ENCODE measurements around the gene FSD2. TPM values are rescaled to one million over a fixed set of nuclear protein-coding genes. Genes with fewer than 3 reads are reported as not detected.

FSD2 gene
- total and polyA plus RNA-seq, 2 of the 8 experiments (the other 6 are each of a cell fraction or from before 2014, with no cell fraction given) = 0.02 TPM; not detected in 1

DNA sequence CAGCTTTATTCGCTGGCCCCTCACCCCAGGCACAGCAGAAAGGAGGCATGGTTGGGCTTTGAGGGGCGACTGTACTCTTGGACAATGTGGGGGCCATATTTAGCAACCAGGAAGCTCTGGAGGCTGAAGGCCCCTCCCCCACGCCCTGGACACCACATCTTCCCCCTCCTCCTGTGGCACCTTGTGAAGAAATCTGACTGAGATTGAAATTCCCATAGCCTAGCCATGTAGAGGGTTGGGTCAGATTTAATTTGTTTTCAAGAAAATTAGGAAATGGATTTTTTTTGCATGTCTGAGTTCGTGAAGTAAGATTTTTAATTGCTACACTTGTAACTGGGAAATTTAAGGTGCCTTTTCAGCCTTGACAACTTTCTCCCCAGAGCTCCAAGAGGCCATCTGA, 24.5 kb downstream of the FSD2 start:
- H3K23me2 ChIP-seq (ENCODE audit: low read depth, low read length) = 0 out of 2 replicates have a peak, but pooled peaks cover 2% of the 10 kb centered on the region
- H4K8ac ChIP-seq (ENCODE audit: extremely low read depth, insufficient read depth, low read length) = no peak overlapping the region
- no peaks in the 10 kb centered on the region for H3K79me1 ChIP-seq (ENCODE audit: low read depth, low read length)
- POLR2A ChIA-PET (ENCODE audit: partially characterized antibody) = no interaction called here
- no peak overlapping the region for H3K4ac ChIP-seq (replicated peaks; ENCODE audit: insufficient read length, low read depth, low read length)
- no peaks in the 10 kb centered on the region for H3K79me2 ChIP-seq (ENCODE audit: control insufficient read depth in 1 of 2, insufficient read depth in 2 of 2, low read length in 2 of 2)
- no peak overlapping the region for H4K91ac ChIP-seq (replicated peaks; ENCODE audit: insufficient read length, low read length)
- H3K4me3 ChIP-seq (ENCODE audit: extremely low read depth in 1 of 4, insufficient read depth in 2 of 4, low read depth in 3 of 4, low read length in 4 of 4) = no peak overlapping the region
- H4K20me1 ChIP-seq (replicated peaks in 1 of 2; ENCODE audit: control insufficient read depth in 1 of 2, insufficient read depth in 2 of 2, low read length in 2 of 2) = no peaks in the 10 kb centered on the region
- no peak overlapping the region for H2AFZ ChIP-seq (ENCODE audit: low read length)
- no peak overlapping the region for H2AK5ac ChIP-seq (ENCODE audit: low read depth, low read length)
- H3K23ac ChIP-seq (ENCODE audit: insufficient read length) = no peak overlapping the region
- H2BK20ac ChIP-seq (ENCODE audit: low read length) = no peak overlapping the region
- no peaks in the 10 kb centered on the region for H3K27me3 ChIP-seq (replicated peaks in 1 of 4; ENCODE audit: control insufficient read depth in 3 of 4, extremely low read depth in 1 of 4, insufficient read depth in 3 of 4, low read length in 3 of 4)
- no peak overlapping the region for H4K5ac ChIP-seq (ENCODE audit: insufficient read length, low read depth, low read length)
- FAIRE-seq (no peak), DNase-seq (ENCODE audit: low read depth in 1 of 2, low spot score in 2 of 2) (no peak)
- no peak overlapping the region for H3K4me2 ChIP-seq (ENCODE audit: insufficient read depth in 1 of 2, low read depth in 2 of 2, low read length in 2 of 2)
- 83% methylated on average over 4 of the region's 4 CpGs; no CpG with 5 or more reads in 1 of the 2 experiments for WGBS, 2 experiments (ENCODE audit: extremely low coverage in 1 of 2, insufficient coverage in 1 of 2, insufficient read length in 1 of 2, insufficient replicate concordance in 2 of 2, low coverage in 1 of 2, low lambda C conversion rate in 2 of 2, missing lambda C conversion rate in 1 of 2)
- H2BK120ac ChIP-seq (replicated peaks; ENCODE audit: low read depth, low read length) = no peak overlapping the region
- H3K36me3 ChIP-seq (ENCODE audit: control insufficient read depth in 2 of 4, insufficient read depth in 4 of 4, low read length in 3 of 4) = no peaks in the 10 kb centered on the region
- H2BK5ac ChIP-seq (ENCODE audit: low read depth, low read length) = no peak overlapping the region
- no peak overlapping the region for H2BK15ac ChIP-seq (ENCODE audit: low read length)
- H3K9me3 ChIP-seq (ENCODE audit: insufficient read depth in 2 of 2, low read depth in 1 of 2, low read length in 1 of 2) = no peaks in the 10 kb centered on the region
- H3K56ac ChIP-seq (replicated peaks; ENCODE audit: insufficient read length, low read depth, low read length) = no peak overlapping the region
- H3K27ac ChIP-seq (ENCODE audit: low read depth, low read length) = no peak overlapping the region
- no peak overlapping the region for H2BK12ac ChIP-seq (ENCODE audit: low read depth, low read length)
- H3K14ac ChIP-seq (ENCODE audit: insufficient read length) = no peak overlapping the region
- CTCF ChIA-PET (ENCODE audit: partially characterized antibody) = interaction anchor here (1.1 to 1.5 kb wide), 2 partner anchors 251 to 254 kb away, joined by 3 read pairs; no protein-coding TSS in a partner anchor
- no peak overlapping the region for H3K18ac ChIP-seq (ENCODE audit: extremely low read depth, low read length)
- no peaks in the 10 kb centered on the region for H3K4me1 ChIP-seq (replicated peaks in 1 of 4; ENCODE audit: control insufficient read depth in 3 of 4, insufficient read depth in 4 of 4, low read length in 3 of 4)
- H3K9ac ChIP-seq (replicated peaks in 1 of 4; ENCODE audit: extremely low read depth in 1 of 4, low read depth in 3 of 4, low read length in 3 of 4) = no peak overlapping the region
- TF ChIP-seq CTBP2 (IDR thresholded peaks at IDR 0.05; ENCODE audit: borderline replicate concordance, insufficient read depth, insufficient read length, low read length) = no peak
- TF ChIP-seq NANOG (IDR thresholded peaks at IDR 0.05; ENCODE audit: insufficient read depth, low read depth, low read length, poor library complexity, severe bottlenecking) = no peak
- TF ChIP-seq POU5F1 (IDR thresholded peaks at IDR 0.05; ENCODE audit: low read depth, low read length) = no peak
- no peak for TF ChIP-seq KDM4A (IDR thresholded peaks at IDR 0.05; ENCODE audit: low read depth, low read length, severe bottlenecking)
- TF ChIP-seq POLR2A (IDR thresholded peaks at IDR 0.05; ENCODE audit: control extremely low read depth in 1 of 2, low read depth in 2 of 2, low read length in 2 of 2) = no peak
- no peak for TF ChIP-seq EP300 (IDR thresholded peaks at IDR 0.05; ENCODE audit: borderline replicate concordance in 1 of 2, low read depth in 2 of 2, low read length in 2 of 2)
- TF ChIP-seq E2F6 (IDR thresholded peaks at IDR 0.05) = no peak
- TF ChIP-seq, protein P1, sequence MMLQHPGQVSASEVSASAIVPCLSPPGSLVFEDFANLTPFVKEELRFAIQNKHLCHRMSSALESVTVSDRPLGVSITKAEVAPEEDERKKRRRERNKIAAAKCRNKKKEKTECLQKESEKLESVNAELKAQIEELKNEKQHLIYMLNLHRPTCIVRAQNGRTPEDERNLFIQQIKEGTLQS (IDR thresholded peaks at IDR 0.05; ENCODE audit: insufficient read depth, low read depth, low read length) = no peak
- TF ChIP-seq, protein P2, sequence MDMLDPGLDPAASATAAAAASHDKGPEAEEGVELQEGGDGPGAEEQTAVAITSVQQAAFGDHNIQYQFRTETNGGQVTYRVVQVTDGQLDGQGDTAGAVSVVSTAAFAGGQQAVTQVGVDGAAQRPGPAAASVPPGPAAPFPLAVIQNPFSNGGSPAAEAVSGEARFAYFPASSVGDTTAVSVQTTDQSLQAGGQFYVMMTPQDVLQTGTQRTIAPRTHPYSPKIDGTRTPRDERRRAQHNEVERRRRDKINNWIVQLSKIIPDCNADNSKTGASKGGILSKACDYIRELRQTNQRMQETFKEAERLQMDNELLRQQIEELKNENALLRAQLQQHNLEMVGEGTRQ (IDR thresholded peaks at IDR 0.05; ENCODE audit: low read length) = no peak
- TF ChIP-seq SP1 (IDR thresholded peaks at IDR 0.05; ENCODE audit: low read depth, low read length) = no peak
- TF ChIP-seq BCL11A (IDR thresholded peaks at IDR 0.05; ENCODE audit: low read depth in 2 of 2, low read length in 2 of 2) = no peak
- TF ChIP-seq CBX5 (IDR thresholded peaks at IDR 0.05; ENCODE audit: low read depth, low read length) = no peak
